GM19463 (cell line): ENCODE measurements around the gene GPR158.

Source experiments
- ATAC-seq: cut with Tn5 transposase; IDR thresholded peaks from one replicate; pipeline ENCODE4 v1.9.1; 2021; ENCODE audit warnings: mild to moderate bottlenecking, moderate library complexity; ENCODE audit not compliant: unreplicated experiment

The GPR158 gene

DNA sequence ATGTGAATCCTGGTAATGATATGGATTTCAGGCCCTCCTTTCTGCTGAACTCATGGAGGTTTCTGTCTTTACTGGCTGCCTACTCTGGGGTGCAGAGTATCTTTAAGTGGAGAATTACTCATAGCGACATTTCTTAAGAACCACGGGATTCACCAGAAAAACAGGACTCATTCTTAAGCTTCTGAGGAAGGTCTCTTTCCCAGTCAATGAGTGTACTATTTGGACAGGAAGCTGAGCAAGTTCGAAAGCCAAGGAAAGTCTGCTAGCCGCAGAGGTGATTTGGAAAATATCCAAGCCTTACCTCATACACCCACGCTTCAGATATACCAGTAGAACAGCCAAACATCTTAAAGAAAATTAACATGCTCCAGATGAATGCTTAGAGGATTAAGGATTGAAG, 381.7 kb downstream of the GPR158 start:
- no peak for ATAC-seq

DNA sequence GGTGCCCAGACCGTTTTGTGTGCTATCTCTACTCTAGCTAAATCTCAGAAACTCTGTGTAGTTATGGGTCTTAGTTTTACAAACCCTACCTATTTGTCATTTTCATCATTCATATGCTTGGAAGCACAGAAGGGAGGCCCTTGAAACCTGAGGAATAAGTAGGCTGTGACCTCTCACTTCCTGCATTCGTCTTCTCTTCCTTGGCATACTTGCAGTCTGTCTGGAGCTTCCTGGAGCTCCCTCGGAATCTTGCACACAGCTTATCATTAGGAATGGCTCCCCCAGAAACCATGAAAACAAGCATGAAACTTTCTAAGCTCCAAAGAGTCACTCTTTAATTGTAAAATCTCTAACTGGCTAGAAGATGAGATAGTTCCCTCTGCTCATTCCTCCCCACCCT, 382.3 kb downstream of the GPR158 start:
- no peak for ATAC-seq

DNA sequence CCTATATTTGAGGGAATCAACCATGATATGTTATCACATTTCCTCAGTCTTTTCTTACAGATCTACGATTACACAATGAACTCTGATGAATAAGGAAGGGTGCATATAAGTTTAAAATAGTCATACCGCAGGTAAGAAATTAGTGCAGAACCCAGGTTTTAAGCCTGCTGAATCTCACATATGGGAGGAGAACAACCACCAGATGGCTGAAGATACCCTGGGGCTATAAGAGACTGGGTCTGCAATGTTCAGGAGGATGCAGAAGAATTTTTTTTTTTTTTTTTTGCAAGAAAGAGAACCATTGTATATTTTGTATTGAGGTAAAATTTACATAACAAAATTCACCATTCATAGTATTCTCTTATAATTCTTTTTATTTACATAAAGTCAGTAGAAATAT, 387.0 kb downstream of the GPR158 start:
- no peak for ATAC-seq

DNA sequence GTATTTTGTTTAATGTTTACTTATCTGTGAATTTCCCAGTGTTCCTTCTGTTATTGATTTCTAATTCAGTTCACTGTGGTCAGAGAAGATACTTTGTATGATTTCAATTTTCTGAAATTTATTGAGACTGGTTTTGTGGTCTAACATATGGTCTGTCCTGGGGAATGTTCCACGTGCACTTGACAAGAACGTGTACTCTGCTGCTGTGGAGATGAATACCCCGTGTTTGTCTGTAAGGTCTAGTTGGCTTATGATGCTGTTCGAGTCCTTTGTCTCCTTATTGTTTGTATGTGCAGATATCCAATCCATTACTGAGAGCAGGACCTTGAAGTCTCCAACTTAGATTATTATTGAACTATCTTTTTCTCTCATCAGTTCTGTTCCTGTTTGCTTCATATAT, 387.7 kb downstream of the GPR158 start:
- ATAC-seq = no peak

DNA sequence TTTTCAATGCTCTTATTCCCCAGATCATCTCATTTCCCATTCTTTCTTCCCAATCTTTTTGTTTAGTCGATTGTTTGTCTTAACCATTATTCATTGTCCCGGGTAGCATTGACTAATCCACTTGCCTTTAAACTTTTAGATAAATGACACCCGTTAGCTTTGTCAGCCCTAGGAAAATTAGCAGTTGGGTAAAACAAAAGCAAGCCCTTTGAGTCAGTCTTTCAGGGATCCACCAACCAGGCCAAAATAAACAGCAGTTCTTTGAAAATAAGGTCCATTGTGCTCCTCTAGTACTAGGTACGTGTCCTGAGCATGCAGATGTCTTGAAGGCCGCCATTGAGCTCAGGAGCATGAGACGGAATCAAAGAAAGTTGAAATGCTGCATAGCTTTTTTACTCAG, 389.6 kb downstream of the GPR158 start:
- ATAC-seq = no peak

DNA sequence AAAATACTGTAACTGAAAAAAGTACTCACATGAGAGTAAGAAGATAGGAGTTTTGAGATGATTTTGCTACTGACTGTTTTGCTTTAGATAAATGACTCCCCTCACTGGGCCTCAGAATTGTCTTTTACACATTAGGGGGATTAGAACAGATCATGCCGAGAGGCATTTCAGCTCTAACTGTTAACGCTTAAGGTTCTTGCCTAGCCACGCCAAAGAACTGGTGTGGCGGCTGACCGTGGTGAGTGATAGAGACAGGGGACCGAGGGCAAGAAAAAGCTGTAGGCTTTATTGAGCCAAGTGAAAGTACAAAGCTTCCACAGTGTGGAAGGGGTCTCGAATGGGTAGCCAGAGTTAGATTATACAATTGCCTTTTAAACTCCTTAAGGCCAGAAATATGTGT, 390.8 kb downstream of the GPR158 start:
- ATAC-seq = no peak

DNA sequence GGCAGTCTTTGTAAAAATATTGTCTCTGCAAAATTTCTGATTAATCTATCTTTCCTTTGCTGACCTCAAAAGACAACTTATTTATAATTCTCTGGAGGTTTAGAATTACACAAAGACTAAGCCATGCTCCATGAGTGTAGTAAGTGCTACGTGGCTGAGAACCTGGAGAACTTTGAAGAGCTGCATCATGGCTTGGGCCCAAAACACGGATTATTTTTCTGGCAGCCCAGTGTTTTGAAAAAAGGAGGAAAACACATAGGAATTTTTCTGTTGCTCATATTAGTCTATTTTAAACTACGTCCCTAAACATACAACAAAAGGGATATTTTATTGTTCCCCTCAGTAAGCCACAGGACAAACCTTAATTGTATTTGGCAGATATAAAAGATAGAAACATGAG, 398.5 kb downstream of the GPR158 start:
- ATAC-seq = no peak

DNA sequence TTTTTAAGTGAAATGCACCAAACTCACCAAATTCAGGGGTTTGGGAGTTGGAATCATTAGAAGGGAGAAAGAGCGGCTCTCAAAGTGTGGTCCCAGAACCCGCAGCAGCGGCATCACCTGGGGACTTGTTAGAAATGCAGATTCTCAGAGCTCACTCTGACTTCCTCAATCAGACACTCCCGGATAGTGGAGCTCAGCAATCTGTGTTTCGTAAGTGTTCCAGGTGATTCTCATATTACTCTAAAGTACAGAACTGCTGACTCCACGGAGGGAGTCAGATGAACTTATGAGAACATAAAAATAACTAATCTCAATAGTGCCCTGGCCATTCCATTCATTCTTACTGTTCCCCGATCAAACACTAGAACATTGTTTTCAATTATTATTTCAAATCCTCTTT, 400.5 kb downstream of the GPR158 start:
- ATAC-seq = no peak

DNA sequence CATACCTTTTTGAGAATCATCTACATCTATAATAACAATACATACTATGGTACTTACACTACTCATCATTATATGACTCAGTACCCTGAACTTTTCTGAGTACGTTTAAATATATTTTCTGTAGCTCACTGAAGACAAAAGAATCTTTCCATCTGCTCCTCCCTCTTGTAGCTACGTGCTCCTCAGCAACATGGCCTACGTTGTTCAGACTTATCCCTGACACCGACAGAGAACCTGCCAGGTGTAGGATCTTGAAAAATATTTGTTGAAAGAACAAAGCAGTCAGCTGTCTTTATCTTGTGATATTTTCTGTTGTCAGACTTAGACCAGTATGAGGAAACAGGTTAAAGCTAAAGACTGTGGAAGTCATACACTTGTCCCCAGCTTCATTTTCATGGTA, 403.3 kb downstream of the GPR158 start:
- ATAC-seq = no peak

DNA sequence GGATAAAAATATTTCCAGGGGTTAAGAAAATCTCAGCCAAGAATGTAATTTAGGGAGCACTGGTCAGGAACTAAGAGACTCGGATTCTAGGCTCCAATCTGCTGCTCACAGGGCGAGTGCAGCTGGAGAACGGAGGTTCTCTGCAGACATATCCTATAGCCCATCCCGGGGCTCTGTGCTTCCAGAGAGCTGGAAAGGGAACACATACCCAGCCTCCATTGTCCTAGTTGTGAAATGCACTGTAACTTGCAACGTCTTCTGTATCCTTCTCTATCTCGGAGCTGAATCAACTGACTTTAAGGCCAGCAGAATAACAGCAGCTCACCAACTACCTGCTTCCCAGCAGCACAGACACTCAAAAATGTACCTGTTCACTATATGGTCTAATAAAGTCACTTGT, 408.2 kb downstream of the GPR158 start:
- no peak for ATAC-seq

DNA sequence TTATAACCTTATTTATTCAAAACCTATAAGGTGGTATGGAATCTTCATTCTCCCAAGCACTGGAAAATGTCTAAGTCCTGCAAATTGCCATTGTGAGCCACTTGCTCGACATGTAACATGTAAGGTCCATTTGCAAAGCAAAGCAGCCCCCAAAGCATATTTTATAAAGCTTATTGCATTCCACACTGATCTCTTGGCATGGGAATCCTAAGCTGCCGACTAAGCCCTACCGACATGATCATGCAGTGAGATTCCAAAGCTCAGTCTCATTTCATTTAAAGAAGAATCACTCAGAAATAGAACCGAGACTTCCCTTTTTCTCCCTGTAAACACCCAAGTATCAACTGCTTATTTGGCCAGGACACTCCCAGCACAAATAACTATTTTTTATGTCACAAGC, 425.9 kb downstream of the GPR158 start:
- ATAC-seq = no peak

DNA sequence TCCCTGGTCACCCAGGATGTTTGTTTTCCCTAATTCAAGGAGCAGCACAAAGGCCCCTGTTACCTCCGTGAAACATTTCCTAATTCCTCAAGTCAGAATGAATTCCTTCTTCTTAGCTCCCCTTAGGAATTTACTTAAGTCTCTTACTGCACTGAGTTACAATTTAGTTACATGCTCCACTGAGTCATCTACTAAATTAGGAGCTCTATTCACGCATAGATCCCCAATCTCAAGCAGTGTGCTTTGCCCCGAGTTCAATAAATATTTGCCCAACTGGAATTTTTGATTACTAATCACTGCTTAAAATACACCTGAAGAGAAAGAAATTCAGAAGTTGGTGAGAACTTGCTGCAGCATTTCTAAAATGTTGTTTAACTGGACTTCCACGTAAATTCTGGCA, 429.8 kb downstream of the GPR158 start:
- no peak for ATAC-seq

DNA sequence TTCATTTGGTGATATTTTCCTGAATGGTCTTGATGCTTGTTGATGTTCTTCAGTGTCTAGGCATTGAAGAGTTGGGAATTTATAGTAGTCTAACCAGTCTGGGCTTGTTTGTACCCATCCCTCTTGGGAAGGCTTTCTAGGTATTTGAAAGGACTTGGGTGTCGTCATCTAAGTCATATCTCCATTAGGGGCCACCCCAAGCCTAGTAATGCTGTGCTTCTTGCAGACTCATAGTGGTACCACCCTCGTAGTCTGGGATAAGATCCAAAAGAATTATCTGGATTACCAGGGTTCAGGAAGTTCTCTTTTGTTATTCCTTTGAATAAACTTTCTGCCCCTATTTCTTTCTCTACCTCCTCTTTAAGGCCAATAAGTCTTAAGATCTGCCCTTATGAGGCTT, 439.9 kb downstream of the GPR158 start:
- no peak for ATAC-seq

DNA sequence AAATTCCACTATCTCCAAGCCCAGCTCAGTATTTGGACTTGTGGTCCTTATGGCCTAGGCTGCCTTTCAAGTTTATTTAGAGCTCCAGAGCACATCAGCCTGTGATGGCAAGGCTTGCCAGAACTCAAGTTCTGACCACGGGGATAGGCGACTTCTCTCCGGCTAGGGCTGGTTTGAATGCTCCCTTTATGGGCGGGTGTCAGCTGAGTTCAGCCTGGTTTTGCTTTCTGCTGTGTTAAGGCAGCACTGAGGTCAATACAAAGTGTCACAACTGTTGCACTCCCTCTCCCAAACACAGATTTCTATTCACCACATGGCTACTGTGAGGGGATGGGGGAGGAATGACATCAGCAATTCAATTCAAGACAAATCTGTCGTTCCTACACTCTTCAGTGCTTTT, 441.1 kb downstream of the GPR158 start:
- no peak for ATAC-seq

DNA sequence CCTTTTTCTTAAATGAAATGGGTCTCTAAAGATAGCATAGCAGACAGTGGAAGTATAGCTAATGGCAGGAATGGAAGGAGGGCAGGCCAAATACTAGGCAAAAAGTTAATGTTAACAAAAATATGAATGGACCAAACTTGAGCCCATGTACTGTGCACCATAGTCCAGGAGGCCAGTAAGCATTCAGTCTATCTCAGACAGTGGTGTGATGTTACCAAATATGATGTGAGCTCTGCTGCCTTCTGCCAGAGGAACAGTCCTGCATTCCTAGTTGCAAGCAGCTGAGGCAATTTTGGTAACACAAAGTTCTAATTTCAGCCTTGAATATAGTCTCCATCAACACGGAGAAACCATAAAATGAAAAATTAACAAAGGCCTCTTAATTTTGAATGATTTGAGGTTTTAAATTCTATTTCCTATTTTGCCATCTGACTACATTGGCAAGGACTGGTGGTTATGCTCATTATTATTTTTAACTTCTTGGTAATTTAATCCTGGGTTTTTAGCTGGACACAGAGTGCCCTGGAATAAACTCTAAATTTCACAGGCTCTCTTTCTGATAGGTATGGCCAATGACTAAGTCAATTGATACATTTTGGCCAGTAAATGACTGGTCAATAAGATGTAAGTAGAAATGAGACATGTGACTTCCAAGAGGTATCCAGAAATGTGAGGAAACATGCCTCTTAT, 442.2 kb downstream of the GPR158 start:
- no peak for ATAC-seq

DNA sequence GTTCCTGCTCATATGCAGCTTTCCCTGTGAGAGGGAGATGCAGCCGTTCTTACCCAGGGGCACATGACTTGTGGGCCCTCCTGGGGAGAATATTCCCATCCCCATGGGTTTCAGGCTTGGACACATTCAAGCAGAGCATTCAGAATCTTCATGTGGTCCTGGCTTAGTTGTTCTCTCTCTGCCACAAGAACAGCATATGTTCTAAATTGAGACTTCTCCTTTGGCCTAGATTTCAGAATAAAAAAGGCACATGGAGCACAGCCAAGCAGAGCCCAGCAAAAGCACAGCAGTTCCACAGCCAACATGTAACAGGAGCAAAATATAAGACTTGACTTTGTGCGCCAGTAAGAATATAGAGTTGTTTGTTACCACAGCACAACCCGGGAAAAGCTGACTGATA, 452.8 kb downstream of the GPR158 start:
- ATAC-seq = no peak

DNA sequence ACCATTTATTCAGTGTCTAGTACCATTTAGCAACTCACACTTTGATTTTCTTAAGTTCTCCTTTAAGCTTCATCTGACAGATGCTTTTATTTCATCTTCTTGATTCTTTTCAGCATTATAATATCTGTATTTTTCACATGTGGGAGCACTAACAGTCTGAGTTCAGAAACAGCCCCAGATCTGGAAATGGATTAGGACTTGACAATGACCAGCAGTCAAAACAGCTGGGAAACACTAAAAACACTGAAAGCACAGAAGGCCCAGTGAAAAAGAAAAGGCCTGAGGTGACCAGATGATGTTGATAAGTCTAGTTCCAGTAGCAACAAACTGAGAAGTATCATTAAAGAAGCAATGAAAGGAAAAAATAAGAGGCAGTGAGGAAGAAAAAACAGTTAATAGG, 454.5 kb downstream of the GPR158 start:
- no peak for ATAC-seq

DNA sequence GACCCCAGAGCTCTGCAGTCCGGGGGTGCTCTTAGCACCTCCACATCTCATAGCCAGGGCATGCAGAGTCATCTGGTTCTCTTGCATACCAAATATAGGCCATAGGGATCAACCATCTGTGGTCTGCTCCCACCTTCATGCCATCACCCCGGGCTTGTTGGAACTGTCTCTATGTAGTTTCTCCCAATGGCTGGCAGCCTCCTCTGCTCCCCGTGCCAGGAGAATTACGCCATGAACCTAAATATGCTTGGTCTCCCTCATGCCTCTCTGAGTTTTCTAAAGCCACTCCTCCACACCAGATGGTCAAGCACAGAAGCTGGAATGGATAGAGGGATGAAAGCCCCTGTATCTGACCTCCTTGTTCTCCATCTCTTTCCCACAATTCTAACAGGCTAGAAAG, 456.7 kb downstream of the GPR158 start:
- no peak for ATAC-seq

DNA sequence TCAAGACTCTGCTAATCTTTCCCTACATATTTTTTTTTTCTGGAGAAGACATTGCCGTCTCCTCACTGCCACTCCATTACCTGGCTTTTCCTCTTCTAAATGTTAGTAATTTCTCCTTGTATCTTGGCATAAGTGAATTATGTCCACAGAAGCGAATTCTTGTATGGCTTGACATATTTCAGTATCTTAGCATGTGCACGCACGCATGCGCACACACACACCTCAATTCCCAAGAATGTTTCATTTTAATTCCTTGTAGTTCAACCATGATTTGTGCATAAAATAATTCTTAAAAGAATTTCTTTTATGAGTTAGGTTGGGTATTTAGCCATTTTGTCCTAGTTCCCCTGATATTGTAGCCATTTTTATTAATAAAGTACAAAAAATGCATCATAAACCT, 458.0 kb downstream of the GPR158 start:
- ATAC-seq = no peak

DNA sequence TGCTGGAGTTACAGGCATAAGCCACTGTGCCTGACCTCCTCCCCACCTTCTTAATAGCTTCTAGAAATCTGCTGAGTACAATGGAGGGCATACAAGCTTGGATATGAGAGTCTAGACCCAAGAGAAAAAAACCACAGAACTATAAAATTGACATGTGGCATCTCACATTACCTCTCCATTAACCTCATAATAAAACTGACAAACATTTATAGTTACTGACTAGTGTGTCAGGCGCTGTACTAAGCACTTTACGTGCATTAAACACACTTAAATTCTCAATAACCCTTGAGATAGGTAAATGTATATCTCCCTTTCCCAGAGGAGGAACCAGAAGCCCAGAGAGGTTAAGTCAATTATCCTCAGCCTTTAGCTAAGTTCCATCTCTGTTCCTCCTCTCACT, 458.7 kb downstream of the GPR158 start:
- ATAC-seq = no peak

DNA sequence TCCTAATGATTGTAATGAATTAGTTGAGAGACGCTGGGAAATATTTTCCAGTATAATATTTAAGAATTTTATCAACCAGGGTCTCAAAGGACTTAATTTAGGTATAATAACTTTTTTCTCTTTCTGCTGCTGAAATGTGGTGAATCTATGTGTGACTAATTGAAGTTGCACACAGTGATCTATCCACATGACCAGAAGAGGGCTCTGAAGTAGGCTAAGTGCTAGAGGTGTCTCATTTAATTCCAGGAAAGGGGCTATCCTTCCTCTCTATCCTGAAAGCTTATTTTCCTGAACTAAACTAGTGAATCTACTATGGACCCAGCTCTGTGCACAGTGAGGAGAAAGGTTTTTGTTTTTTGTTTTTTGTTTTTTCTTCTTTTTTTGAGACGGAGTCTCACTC, 464.8 kb downstream of the GPR158 start:
- no peak for ATAC-seq

DNA sequence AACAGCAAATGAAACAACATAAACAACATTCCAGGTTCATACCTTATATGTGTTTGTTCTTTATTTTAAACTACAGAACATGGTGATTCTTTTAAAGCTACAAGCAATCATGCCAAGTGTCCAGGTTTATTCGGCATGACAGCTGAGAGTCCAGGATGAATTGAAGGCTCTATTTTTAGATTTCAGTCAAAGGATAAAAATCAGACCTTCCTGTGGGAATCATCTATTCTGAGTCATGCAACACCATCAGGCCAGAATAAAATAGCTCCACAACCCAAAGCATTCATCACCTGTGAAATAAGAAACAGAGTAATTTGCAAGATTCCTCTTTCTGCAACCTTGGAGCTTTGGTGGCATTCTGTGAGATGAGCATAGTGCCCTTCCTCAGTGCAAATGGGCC, 466.8 kb downstream of the GPR158 start:
- ATAC-seq = no peak

DNA sequence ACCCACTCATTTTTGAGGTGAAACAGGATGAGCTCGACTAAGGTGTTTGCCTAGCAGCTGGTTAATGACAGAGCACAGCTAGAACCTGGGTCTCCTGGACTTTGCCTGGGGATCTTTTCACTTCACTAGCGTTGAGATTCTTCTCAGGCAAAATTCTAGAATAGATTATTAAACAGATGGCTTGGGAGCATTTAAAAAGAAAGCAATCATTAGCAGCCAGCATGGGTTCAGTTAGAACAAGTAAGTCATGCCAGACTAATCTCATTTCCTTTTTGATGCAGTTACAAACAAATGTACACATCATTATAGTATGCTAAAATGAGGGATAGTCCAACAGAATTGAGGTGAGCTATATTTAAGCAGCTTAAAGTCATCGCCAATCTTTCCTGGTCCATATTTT, 467.9 kb downstream of the GPR158 start:
- no peak for ATAC-seq

DNA sequence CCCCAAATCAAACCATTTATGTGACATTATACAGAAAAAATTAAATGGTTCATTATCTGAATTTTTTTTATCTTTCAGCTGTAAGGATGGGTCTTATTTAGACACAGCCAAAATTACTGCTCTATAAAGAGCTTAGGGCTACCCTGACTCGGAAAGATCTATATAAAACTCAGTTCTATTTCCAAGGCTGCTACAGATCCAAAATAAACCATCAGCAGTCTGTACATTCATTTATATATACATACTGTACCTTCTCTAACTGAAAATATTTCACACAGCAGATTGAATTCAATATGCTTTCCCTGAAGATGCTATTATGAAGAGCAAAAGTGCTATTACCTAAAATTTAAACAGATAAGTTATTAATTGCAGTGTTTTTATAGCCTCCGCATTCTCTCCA, 471.6 kb downstream of the GPR158 start:
- ATAC-seq = no peak
